DND-41 (cell line): ENCODE results near the gene GPC5.

Source experiments
- EZH2 ChIP-seq: IDR thresholded peaks from 3 replicates; pipeline ENCODE4 v1.6.1; 2012; ENCODE audit warnings: borderline replicate concordance, low read depth, mild to moderate bottlenecking, moderate library complexity, low read length, inconsistent platforms; ENCODE audit not compliant: severe bottlenecking
- TF ChIP-seq, protein P1 (sequence below): IDR thresholded peaks from 2 replicates; pipeline ENCODE4 v1.5.1; 2012; ENCODE audit warnings: borderline replicate concordance, low read length, moderate library complexity, mild to moderate bottlenecking; ENCODE audit not compliant: poor library complexity, severe bottlenecking; ENCODE audit errors: extremely low read depth

GRCh38 chr13:92830821-92831220, 1432.4 kb downstream of the GPC5 start:
- TF ChIP-seq, protein P1, sequence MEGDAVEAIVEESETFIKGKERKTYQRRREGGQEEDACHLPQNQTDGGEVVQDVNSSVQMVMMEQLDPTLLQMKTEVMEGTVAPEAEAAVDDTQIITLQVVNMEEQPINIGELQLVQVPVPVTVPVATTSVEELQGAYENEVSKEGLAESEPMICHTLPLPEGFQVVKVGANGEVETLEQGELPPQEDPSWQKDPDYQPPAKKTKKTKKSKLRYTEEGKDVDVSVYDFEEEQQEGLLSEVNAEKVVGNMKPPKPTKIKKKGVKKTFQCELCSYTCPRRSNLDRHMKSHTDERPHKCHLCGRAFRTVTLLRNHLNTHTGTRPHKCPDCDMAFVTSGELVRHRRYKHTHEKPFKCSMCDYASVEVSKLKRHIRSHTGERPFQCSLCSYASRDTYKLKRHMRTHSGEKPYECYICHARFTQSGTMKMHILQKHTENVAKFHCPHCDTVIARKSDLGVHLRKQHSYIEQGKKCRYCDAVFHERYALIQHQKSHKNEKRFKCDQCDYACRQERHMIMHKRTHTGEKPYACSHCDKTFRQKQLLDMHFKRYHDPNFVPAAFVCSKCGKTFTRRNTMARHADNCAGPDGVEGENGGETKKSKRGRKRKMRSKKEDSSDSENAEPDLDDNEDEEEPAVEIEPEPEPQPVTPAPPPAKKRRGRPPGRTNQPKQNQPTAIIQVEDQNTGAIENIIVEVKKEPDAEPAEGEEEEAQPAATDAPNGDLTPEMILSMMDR = no peak
- no peak for TF ChIP-seq EZH2
